GDM1 (cell line): Measurements from ENCODE around the gene SOCS3.

Source experiments
- DNase-seq: peaks from one replicate; lab custom pipeline; 2025; lab: John Stamatoyannopoulos, UW

Gene SOCS3, protein sequence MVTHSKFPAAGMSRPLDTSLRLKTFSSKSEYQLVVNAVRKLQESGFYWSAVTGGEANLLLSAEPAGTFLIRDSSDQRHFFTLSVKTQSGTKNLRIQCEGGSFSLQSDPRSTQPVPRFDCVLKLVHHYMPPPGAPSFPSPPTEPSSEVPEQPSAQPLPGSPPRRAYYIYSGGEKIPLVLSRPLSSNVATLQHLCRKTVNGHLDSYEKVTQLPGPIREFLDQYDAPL

GRCh38 chr17:78359997-78360370 is at the start of gene SOCS3:
Gene SOCS3, minus strand, starts transcription at chr17:78360077. Its CDS starts 982 bp downstream, at chr17:78359095.
- peak; percentile 93 for DNase-seq

GRCh38 chr17:78409191-78409928 is 49.5 kb upstream of the SOCS3 start:
- no peak for DNase-seq

- DNase-seq: no peak
Measured at GRCh38 chr17:78408476-78409050, 48.7 kb upstream of the SOCS3 start.

DNA sequence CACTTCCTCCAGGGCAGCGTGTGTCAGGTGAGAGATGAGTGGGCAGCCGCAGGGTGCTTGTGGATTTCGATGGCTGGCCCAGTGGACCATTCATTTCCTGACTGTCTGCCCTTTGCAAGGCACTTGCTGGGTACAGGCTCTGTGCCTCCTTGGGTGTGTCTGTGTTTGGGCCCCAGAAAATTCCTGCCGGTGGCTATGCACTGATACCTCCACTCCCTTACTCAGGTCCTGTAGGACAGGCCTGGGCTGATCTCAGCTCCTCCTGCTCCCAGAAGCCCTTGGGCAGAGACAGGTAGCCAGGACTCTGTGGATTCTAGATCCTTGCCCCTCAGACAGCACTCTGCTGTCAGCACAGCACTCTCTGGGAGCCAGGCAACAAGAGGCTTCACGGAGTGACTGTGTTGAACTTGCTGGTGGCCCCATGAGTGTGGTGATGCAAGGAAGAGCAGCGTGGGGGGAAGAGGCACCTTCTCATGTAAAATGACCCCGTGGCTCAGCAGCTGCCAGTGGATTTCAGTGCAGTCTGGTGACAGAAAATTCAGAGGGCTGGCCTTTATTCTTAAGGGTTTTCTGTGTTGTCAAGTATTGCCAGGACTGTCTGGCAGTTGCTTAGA is 47.6 kb upstream of the SOCS3 start:
- DNase-seq: no peak

DNA sequence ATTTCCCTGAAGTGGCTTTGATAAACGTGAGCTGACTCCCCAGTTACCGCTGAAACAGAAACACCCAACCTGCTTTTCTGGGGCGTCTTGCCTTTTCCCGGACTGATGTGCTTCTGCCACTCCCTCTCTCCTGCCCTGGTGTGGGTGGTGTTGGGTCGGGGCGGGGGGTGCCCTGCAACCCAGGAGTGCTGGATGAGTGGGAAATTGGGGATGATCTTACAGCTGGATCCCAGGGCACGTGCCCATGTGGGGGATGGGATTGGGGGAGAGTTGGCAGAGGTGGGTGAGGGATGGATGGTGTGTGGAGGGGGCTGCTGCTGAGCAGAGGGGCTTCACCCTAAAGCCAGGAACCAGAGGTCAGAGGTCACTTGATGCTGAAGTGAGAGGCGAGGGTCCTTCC is 47.0 kb upstream of the SOCS3 start:
- no peak for DNase-seq

GRCh38 chr17:78406396-78406795 is 46.5 kb upstream of the SOCS3 start:
- no peak for DNase-seq

DNA sequence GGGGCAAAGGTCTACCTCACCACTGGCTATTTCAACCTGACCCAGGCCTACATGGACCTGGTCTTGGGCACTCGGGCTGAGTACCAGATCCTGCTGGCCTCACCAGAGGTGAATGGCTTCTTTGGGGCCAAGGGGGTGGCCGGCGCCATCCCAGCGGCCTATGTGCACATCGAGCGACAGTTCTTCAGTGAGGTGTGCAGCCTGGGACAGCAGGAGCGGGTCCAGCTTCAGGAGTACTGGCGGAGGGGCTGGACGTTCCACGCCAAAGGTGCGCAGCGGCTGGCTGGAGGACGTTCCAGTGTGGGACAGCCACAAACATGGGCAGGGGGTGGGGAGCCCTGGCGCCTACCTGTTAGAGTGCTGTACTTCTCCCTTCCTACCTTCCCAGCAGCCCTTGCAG is 43.9 kb upstream of the SOCS3 start:
- no peak for DNase-seq

GRCh38 chr17:78401891-78402290 is 42.0 kb upstream of the SOCS3 start:
- no peak for DNase-seq

GRCh38 chr17:78401246-78401645 is 41.4 kb upstream of the SOCS3 start:
- no peak for DNase-seq

DNA sequence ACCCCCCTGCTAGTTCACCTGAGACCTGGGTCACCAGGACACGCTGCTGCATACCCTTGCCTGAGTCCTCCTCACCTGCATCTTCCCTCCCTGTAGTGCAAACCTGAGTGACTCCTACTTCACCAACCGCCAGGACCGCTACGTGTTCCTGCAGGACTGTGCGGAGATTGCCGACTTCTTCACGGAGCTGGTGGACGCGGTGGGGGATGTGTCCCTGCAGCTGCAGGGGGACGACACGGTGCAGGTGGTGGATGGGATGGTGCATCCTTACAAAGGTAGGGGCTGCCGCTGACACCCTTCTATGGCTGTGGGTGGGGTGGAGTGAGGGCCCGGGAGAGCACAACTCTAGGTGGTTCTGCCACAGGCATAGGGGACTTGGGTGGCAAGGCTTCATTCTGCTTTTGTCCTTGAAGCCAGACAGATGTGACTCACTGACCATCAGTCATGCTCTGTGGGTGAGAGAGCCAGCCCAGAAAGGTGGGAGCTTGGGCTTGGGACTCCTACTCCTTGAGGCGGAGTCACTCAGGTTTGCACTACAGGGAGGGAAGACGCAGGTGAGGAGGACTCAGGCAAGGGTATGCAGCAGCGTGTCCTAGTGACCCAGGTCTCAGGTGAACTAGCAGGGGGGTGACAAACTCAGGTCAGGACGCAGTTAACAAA is 40.8 kb upstream of the SOCS3 start:
- no peak for DNase-seq

- DNase-seq: no peak
Measured at GRCh38 chr17:78399693-78400144, 39.8 kb upstream of the SOCS3 start.

GRCh38 chr17:78399028-78399692 is 39.3 kb upstream of the SOCS3 start:
- DNase-seq: no peak

DNA sequence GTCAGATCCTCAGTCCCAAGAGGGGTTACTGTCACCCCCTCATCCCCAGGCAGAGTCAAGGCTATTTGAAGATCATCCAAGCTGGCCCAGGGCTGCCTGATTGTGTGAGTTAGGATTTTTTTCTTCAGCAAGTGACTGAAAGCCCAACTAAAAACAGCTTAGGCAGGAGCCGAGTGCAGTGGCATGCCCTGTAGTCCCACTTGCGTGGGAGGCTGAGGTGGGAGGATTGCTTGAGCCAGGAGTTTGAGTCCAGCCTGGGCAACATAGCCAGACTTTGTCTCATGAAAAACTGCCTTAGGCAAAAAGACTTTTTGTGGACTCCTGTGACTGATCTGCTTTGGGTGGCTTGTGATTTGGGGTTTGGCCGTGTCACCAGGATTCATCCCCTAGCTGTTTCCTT is 38.5 kb upstream of the SOCS3 start:
- no peak for DNase-seq

DNA sequence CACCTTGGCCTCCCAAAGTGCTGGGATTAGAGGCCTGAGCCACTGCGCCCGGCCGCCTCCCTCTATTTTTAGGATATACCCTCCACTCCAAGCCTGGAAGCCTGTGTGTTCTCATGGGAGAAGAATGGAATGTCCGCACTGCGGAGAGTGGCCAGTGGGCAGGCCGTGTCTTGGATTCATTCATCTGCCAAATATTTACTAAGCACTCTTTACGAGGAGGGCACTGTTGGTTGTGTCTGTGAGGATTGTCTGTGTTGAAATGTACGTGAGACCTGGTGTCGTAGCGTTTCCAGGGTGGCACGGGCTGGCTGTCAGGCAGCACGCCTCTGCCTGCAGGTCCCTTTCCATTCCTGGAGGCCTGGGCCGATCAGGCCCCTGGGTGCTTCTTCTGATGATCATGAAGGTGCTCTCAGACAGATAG is 37.8 kb upstream of the SOCS3 start:
- no peak for DNase-seq

GRCh38 chr17:78396441-78397337 is 36.8 kb upstream of the SOCS3 start:
- no peak for DNase-seq

DNA sequence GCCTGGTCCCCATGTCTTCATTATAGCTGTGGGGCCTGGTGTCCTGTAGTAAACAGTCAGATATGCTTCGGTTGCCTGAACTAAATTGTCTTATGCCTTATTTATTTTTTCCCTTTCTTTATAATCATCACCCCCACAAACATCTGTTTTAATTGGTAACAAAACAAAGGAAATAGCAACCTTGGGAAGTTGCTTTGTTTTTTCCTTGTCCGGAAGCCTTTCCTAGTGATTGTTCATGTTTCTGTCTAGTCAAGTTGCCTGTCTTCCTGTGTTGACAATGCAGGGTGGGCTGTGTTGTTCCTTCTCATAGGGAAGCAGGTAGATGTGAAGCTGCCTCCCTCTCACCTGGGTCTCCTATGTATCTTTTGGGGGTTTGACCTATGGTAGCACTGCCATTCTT is 35.3 kb upstream of the SOCS3 start:
- DNase-seq: no peak

DNA sequence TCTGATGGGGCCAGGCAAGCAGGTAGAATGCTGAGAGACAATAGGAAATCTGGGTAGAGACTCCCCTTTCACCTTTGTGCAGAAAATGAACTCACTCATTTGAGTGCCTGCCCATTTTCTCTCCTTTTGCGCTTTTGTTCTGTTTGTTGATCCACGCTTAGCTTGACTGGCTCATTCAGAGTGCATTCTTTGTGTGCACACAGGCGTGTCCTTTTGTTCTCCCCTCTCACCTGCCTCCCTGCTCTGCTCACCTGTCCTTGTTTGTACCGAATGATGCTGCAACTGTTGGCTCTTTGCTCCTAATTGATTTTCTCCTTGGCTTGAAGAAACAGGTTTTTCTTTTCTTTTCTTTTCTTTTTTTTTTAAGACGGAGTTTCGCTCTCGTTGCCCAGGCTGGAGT is 34.3 kb upstream of the SOCS3 start:
- no peak for DNase-seq

GRCh38 chr17:78393575-78393974 is 33.7 kb upstream of the SOCS3 start:
- no peak for DNase-seq

DNA sequence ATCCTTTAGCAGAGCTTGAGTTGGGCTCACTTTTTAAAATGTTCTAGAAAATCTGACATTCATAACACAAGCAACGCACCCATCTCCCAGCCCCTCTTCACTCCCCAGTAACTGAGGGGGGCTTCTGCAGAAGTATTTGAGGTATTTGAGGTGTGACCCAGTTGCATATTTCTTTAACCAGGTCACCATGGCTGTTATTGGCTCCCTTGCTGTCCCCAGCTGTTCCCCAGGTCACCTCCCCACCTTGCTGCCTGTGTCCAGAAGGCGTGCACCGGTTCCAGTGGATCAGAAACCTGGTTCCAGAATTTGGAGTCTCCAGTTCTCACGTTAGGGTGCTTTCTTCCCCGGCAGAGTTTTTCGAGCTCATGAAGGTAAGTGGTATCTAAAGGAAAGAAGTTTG is 32.4 kb upstream of the SOCS3 start:
- DNase-seq: no peak

DNA sequence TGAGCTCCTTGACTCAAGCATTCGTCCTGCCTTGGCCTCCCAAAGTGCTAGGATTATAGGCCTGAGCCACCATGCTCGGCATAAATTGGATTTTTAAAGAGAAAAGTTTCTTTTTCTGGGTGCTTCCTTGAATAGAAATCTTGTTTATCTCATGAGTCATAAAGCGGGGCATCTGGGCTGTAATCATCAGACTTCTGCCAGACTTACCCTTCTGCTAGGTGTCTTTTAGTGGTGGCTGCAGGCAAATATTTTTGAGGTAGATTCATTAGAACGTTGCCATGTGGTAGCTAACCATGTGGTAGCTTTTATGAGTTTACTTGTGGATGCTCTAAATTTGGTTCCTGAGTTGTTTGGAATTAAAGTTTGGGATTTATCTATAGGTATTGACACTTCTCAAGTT is 32.0 kb upstream of the SOCS3 start:
- no peak for DNase-seq

DNA sequence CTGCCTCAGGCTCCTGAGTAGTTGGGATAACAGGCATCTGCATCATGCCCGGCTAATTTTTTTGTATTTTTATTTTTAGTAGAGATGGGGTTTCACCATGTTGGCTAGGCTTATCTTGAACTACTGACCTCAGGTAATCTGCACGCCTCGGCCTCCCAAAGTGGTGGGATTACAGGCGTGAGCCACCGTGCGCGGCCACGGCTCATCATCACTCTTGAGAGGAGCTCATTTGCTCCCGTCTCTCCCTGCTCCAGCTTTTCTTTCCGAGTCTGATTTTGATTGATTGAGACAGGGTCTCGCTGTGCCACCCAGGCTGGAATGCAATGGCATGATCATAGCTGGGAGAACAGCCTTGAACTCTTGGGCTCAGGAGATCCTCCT is 31.2 kb upstream of the SOCS3 start:
- DNase-seq: no peak
